PC-3 (cell line): Measurements from ENCODE around the gene FAM171A1. TPM values are rescaled to one million over a fixed set of nuclear protein-coding genes. Genes with fewer than 3 reads are reported as not detected.

Source experiments
- ATAC-seq: fragments of 200-7000 bp; cut with Tn5 transposase; 2 replicates; pipeline ENCODE4 v1.9.1; 2020; ENCODE audit warnings: mild to moderate bottlenecking, moderate library complexity
- BruUV-seq: library from RNA; stranded (reverse); fragments of 400-500 nt; replicated peaks from 2 replicates; lab custom pipeline; 2021; lab: Mats Ljungman, UMichigan
- CTCF ChIA-PET: fragments of 300-600 bp; sonication (Branson Sonifier 250); formaldehyde crosslinking; loops from one replicate; lab custom pipeline; 2022; ENCODE audit warnings: antibody characterized with exemption; lab: Charles Lee
- POLR2A ChIA-PET: fragments of 300-600 bp; sonication (Branson Sonifier 250); formaldehyde crosslinking; loops from one replicate; lab custom pipeline; 2022; ENCODE audit warnings: antibody characterized with exemption; ENCODE audit not compliant: unreplicated experiment; lab: Charles Lee
- DNase-seq: peaks from one replicate; pipeline ENCODE4 v3.0.0-alpha.2; 2015
- H2AFZ ChIP-seq: fragments of 300-600 bp; sonication (generic); 2 replicates; pipeline ENCODE4 v1.6.0; 2016; ENCODE audit warnings: antibody characterized with exemption, low read length
- H3F3A ChIP-seq: fragments of 300-600 bp; sonication (generic); one replicate; pipeline ENCODE4 v1.6.0; 2017; ENCODE audit warnings: antibody characterized with exemption, low read length, control low read depth, mild to moderate bottlenecking; ENCODE audit not compliant: unreplicated experiment
- H3K27ac ChIP-seq: fragments of 300-600 bp; sonication (generic); 2 replicates; pipeline ENCODE4 v1.5.1; 2016; ENCODE audit warnings: mild to moderate bottlenecking, low read length
- H3K27me3 ChIP-seq: fragments of 300-600 bp; sonication (generic); 2 replicates; pipeline ENCODE4 v1.6.1; 2016; ENCODE audit warnings: low read length, mixed read lengths
- H3K36me3 ChIP-seq: fragments of 300-600 bp; sonication (generic); 2 replicates; pipeline ENCODE4 v1.6.1; 2016; ENCODE audit warnings: low read depth, mixed run types, low read length, mixed read lengths
- H3K4me1 ChIP-seq: fragments of 300-600 bp; sonication (generic); 2 replicates; pipeline ENCODE4 v1.5.1; 2016; ENCODE audit warnings: low read length; ENCODE audit not compliant: insufficient read depth
- H3K4me2 ChIP-seq: fragments of 300-600 bp; sonication (generic); 2 replicates; pipeline ENCODE4 v1.6.0; 2016; ENCODE audit warnings: low read length
- H3K4me3 ChIP-seq: fragments of 300-600 bp; sonication (generic); 2 replicates; pipeline ENCODE4 v1.5.1; 2016; ENCODE audit warnings: mild to moderate bottlenecking, low read length, mixed read lengths
- H3K79me2 ChIP-seq: fragments of 300-600 bp; sonication (generic); 2 replicates; pipeline ENCODE4 v1.6.1; 2017; ENCODE audit warnings: low read length, mixed read lengths
- H3K9ac ChIP-seq: fragments of 300-600 bp; sonication (generic); 2 replicates; pipeline ENCODE4 v1.6.0; 2016; ENCODE audit warnings: mild to moderate bottlenecking, low read length
- H3K9me2 ChIP-seq: fragments of 300-600 bp; sonication (generic); replicated peaks from 2 replicates; pipeline ENCODE4 v1.6.1; 2016; ENCODE audit warnings: mixed run types, low read length, mixed read lengths
- H3K9me3 ChIP-seq: fragments of 300-600 bp; sonication (generic); 2 replicates; pipeline ENCODE4 v1.6.1; 2016; ENCODE audit warnings: low read length, mixed read lengths
- H4K20me1 ChIP-seq: fragments of 300-600 bp; sonication (generic); 2 replicates; pipeline ENCODE4 v1.6.1; 2016; ENCODE audit warnings: low read length, mixed read lengths
- EZH2 ChIP-seq: fragments of 300-600 bp; sonication (generic); IDR thresholded peaks from one replicate; pipeline ENCODE4 v1.6.1; 2017; ENCODE audit warnings: antibody characterized with exemption, mild to moderate bottlenecking, low read length; ENCODE audit not compliant: unreplicated experiment
- EZH2phosphoT487 ChIP-seq: fragments of 300-600 bp; sonication (generic); IDR thresholded peaks from 2 replicates; pipeline ENCODE4 v1.6.1; 2018; ENCODE audit warnings: mild to moderate bottlenecking, antibody characterized with exemption, low read length, borderline replicate concordance
- intact Hi-C: fragments of 100-400 bp; cut with micrococcal nuclease; formaldehyde crosslinking; loops from 2 replicates; pipeline ENCODE4 v1.9.0; 2023
- total RNA-seq: library from RNA; depleted of rRNA; stranded (reverse); fragments of >200 nt; gene quantifications from 2 replicates; pipeline ENCODE4 v1.2.3, GENCODE V29; 2014
- TF ChIP-seq, protein P1 (sequence below): fragments of 300-600 bp; sonication (generic); conservative IDR thresholded peaks from 2 replicates; pipeline ENCODE4 v1.5.1; 2017; ENCODE audit warnings: antibody characterized with exemption, low read depth, mild to moderate bottlenecking, low read length

FAM171A1 gene
- total RNA-seq, 1 experiment from 2014 or later: 10.4 TPM

GRCh38 chr10:15232279-15232678 is 138.8 kb downstream of the FAM171A1 start:
- H3K27ac ChIP-seq: no peak overlapping the region
- H3K9me2 ChIP-seq: no peaks in the 10 kb centered on the region
- no peaks in the 10 kb centered on the region for H3K9me3 ChIP-seq
- ChIA-PET CTCF (no interaction called here), POLR2A (interaction anchor here (0.7 kb wide), 1 partner anchor 34 kb away, joined by 8 read pairs; no protein-coding TSS in a partner anchor)
- H3K36me3 ChIP-seq: no peaks in the 10 kb centered on the region
- H3K9ac ChIP-seq: no peak overlapping the region
- H4K20me1 ChIP-seq: no peaks in the 10 kb centered on the region
- TF ChIP-seq EZH2phosphoT487: no peak
- TF ChIP-seq, protein P1, sequence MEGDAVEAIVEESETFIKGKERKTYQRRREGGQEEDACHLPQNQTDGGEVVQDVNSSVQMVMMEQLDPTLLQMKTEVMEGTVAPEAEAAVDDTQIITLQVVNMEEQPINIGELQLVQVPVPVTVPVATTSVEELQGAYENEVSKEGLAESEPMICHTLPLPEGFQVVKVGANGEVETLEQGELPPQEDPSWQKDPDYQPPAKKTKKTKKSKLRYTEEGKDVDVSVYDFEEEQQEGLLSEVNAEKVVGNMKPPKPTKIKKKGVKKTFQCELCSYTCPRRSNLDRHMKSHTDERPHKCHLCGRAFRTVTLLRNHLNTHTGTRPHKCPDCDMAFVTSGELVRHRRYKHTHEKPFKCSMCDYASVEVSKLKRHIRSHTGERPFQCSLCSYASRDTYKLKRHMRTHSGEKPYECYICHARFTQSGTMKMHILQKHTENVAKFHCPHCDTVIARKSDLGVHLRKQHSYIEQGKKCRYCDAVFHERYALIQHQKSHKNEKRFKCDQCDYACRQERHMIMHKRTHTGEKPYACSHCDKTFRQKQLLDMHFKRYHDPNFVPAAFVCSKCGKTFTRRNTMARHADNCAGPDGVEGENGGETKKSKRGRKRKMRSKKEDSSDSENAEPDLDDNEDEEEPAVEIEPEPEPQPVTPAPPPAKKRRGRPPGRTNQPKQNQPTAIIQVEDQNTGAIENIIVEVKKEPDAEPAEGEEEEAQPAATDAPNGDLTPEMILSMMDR: no peak
- no peak for TF ChIP-seq EZH2
- no peaks in the 10 kb centered on the region for H3F3A ChIP-seq
- no peak overlapping the region for H2AFZ ChIP-seq
- intact Hi-C loops: no loop called here
- H3K79me2 ChIP-seq: no peaks in the 10 kb centered on the region
- no peak overlapping the region for H3K4me3 ChIP-seq
- no peaks in the 10 kb centered on the region for H3K27me3 ChIP-seq
- H3K4me2 ChIP-seq: no peak overlapping the region
- DNase-seq (no peak), ATAC-seq (no peak)
- BruUV-seq: no TSS peak
- H3K4me1 ChIP-seq: no peaks in the 10 kb centered on the region

- TF ChIP-seq, protein P1: no peak
- no peak for TF ChIP-seq EZH2
- no peaks in the 10 kb centered on the region for H4K20me1 ChIP-seq
- ATAC-seq: no peak
- H3K9me2 ChIP-seq: no peaks in the 10 kb centered on the region
- H3K27ac ChIP-seq: no peak overlapping the region
- POLR2A ChIA-PET: interaction anchor here (0.7 kb wide), 1 partner anchor 33 kb away, joined by 8 read pairs; no protein-coding TSS in a partner anchor
- DNase-seq: no peak
- H3K4me2 ChIP-seq: no peak overlapping the region
- intact Hi-C loops: no loop called here
- H3K4me3 ChIP-seq: no peak overlapping the region
- no peaks in the 10 kb centered on the region for H3K27me3 ChIP-seq
- BruUV-seq: no TSS peak
- no peaks in the 10 kb centered on the region for H3K79me2 ChIP-seq
- H2AFZ ChIP-seq: no peak overlapping the region
- no peaks in the 10 kb centered on the region for H3K36me3 ChIP-seq
- no peaks in the 10 kb centered on the region for H3F3A ChIP-seq
- H3K9me3 ChIP-seq: no peaks in the 10 kb centered on the region
- CTCF ChIA-PET: no interaction called here
- H3K4me1 ChIP-seq: no peaks in the 10 kb centered on the region
- no peak overlapping the region for H3K9ac ChIP-seq
Observed at GRCh38 chr10:15231426-15231825, 139.7 kb downstream of the FAM171A1 start.

- intact Hi-C loops: no loop called here
- BruUV-seq: no TSS peak
- Histone ChIP-seq H3K9me3 (no peaks in the 10 kb centered on the region), H3K4me1 (no peaks in the 10 kb centered on the region), H4K20me1 (no peaks in the 10 kb centered on the region), H3K9me2 (no peaks in the 10 kb centered on the region), H3K9ac (no peak overlapping the region), H3K4me3 (no peak overlapping the region), H3K27ac (no peak overlapping the region), H3K27me3 (no peaks in the 10 kb centered on the region), H3F3A (no peaks in the 10 kb centered on the region), H2AFZ (no peak overlapping the region), H3K36me3 (no peaks in the 10 kb centered on the region), H3K79me2 (no peaks in the 10 kb centered on the region), H3K4me2 (no peak overlapping the region)
- ChIA-PET CTCF (no interaction called here), POLR2A (no interaction called here)
- TF ChIP-seq, protein P1: no peak
- TF ChIP-seq EZH2 (no peak), EZH2phosphoT487 (no peak)
- DNase-seq: no peak
- no peak for ATAC-seq
Observed at GRCh38 chr10:15230257-15230656, 140.8 kb downstream of the FAM171A1 start.
